Bronchus fibroblast of lung (primary cell): Measurements from ENCODE around the gene RPP25L. TPM values are rescaled to one million over a fixed set of nuclear protein-coding genes. Genes with fewer than 3 reads are reported as not detected.

ENCODE experiments used
- total RNA-seq: library from RNA; depleted of rRNA; stranded (reverse); fragments of >200 nt; gene quantifications from 2 replicates; pipeline ENCODE4 v1.2.3, GENCODE V29; 2015

RPP25L gene
- total RNA-seq = 33.7 and 35.5 TPM in 2 replicates

GRCh38 chr9:34611811-34612787 lies at the start of gene RPP25L:
Gene RPP25L, minus strand, starts transcription at chr9:34612097. Its CDS starts 801 bp downstream, at chr9:34611296.

GRCh38 chr9:34651876-34652601 lies 40.1 kb upstream of the RPP25L start, which contains the start of gene IL11RA:
Gene IL11RA, plus strand, starts transcription at chr9:34652185. Its CDS starts 3,033 bp downstream, at chr9:34655218.

GRCh38 chr9:34646211-34647083 lies 34.5 kb upstream of the RPP25L start, which contains the start of gene GALT:
Gene GALT, plus strand, starts transcription at chr9:34646675. Its CDS starts 30 bp downstream, at chr9:34646705.

GRCh38 chr9:34637356-34638137 lies 25.6 kb upstream of the RPP25L start, which contains the start of gene SIGMAR1:
Gene SIGMAR1, minus strand, starts transcription at chr9:34637787. Its CDS starts 90 bp downstream, at chr9:34637697.

GRCh38 chr9:34628656-34629490 lies 17.0 kb upstream of the RPP25L start, which contains the start of gene ARID3C:
Gene ARID3C, minus strand, starts transcription at chr9:34629066. Its CDS starts 1,052 bp downstream, at chr9:34628014.

GRCh38 chr9:34620061-34620994 lies 8.4 kb upstream of the RPP25L start, which contains the start of gene DCTN3:
Gene DCTN3, minus strand, starts transcription at chr9:34620495. Its CDS starts 31 bp downstream, at chr9:34620464.

GRCh38 chr9:34589636-34590380 lies 22.1 kb downstream of the RPP25L start, which contains the start of gene CNTFR:
Gene CNTFR, minus strand, starts transcription at chr9:34589724. Its CDS starts 20,743 bp downstream, at chr9:34568981.

Other genes starting within 250 kb of the RPP25L start
- gene MYORG, start 235.2 kb downstream of the RPP25L start, total RNA-seq = 1.2 and 1.3 TPM in 2 replicates
- gene FAM219A, start 153.5 kb downstream of the RPP25L start, total RNA-seq = 10.4 and 11.6 TPM in 2 replicates
- gene DNAI1, start 153.3 kb downstream of the RPP25L start, total RNA-seq = not detected in 2 replicates
- not detected in 2 replicates for gene ENHO, start 89.1 kb downstream of the RPP25L start, total RNA-seq
- gene CNTFR, start 22.4 kb downstream of the RPP25L start, total RNA-seq = not detected in 2 replicates
- 125 and 175 TPM in 2 replicates for gene DCTN3, start 8.4 kb upstream of the RPP25L start, total RNA-seq
- gene ARID3C, start 17.0 kb upstream of the RPP25L start, total RNA-seq = not detected in 2 replicates
- gene SIGMAR1, start 25.7 kb upstream of the RPP25L start, total RNA-seq = 223 and 227 TPM in 2 replicates
- 15.5 and 18.5 TPM in 2 replicates for gene GALT, start 34.6 kb upstream of the RPP25L start, total RNA-seq
- 13.8 and 16.5 TPM in 2 replicates for gene IL11RA, start 40.1 kb upstream of the RPP25L start, total RNA-seq
- not detected in 2 replicates for gene CCL27, start 50.6 kb upstream of the RPP25L start, total RNA-seq
- gene CCL19, start 79.2 kb upstream of the RPP25L start, total RNA-seq = not detected in 2 replicates
- not detected in 2 replicates for gene CCL21, start 98.0 kb upstream of the RPP25L start, total RNA-seq